Activated CD8-positive, alpha-beta memory T cell treated with anti-CD3 and anti-CD28 coated beads, Interleukin-2, amount 10 ng/mL, durations not matched to agents 7 days and 5 days (primary cell): ENCODE data around the gene CYP46A1. TPM values are rescaled to one million over a fixed set of nuclear protein-coding genes. Genes with fewer than 3 reads are reported as not detected.

ENCODE experiments used
- ATAC-seq: fragments of 150-1000 bp; cut with Tn5 transposase; one replicate; pipeline ENCODE4 v1.10.0; 2021; ENCODE audit warnings: moderate library complexity
- CTCF ChIA-PET: fragments of 350-600 bp; sonication (Branson Sonifier 250); formaldehyde crosslinking; loops from one replicate; lab custom pipeline; 2021; ENCODE audit warnings: antibody characterized with exemption; lab: Charles Lee
- DNase-seq: peaks from one replicate; pipeline ENCODE4 v3.0.0-alpha.2; 2020
- H3K27ac Mint-ChIP-seq: one replicate; pipeline ENCODE4 v1.8.0; 2021; ENCODE audit warnings: mild to moderate bottlenecking, mixed read lengths
- H3K27me3 Mint-ChIP-seq: one replicate; pipeline ENCODE4 v1.8.0; 2021; ENCODE audit warnings: mixed read lengths
- H3K36me3 Mint-ChIP-seq: one replicate; pipeline ENCODE4 v1.8.0; 2021; ENCODE audit warnings: mild to moderate bottlenecking, mixed read lengths
- H3K4me1 Mint-ChIP-seq: one replicate; pipeline ENCODE4 v1.8.0; 2021; ENCODE audit warnings: mixed read lengths
- H3K4me3 Mint-ChIP-seq: one replicate; pipeline ENCODE4 v1.8.0; 2021; ENCODE audit warnings: mild to moderate bottlenecking, moderate library complexity, mixed read lengths
- H3K9me3 Mint-ChIP-seq: one replicate; pipeline ENCODE4 v1.8.0; 2022; ENCODE audit warnings: low read depth, mixed read lengths
- total RNA-seq, 2 experiments: library from RNA; stranded (reverse); gene quantifications; one replicate each; pipeline ENCODE4 v1.2.3, GENCODE V29; 2021

The CYP46A1 gene
- total RNA-seq, 2 experiments from 2014 or later: 0.15 TPM; not detected in 1

- CTCF ChIA-PET: no interaction called here
- ATAC-seq: no peak
- Mint-ChIP-seq H3K27ac (no peak overlapping the region), H3K27me3 (peaks cover 22% of the 10 kb centered on the region), H3K36me3 (no peaks in the 10 kb centered on the region), H3K9me3 (no peaks in the 10 kb centered on the region), H3K4me1 (no peaks in the 10 kb centered on the region), H3K4me3 (no peak overlapping the region)
- DNase-seq: no peak
Measured at GRCh38 chr14:99737956-99738667, 54.0 kb downstream of the CYP46A1 start.

GRCh38 chr14:99740411-99740810, 56.3 kb downstream of the CYP46A1 start:
- CTCF ChIA-PET: interaction anchor here (1.8 kb wide), 1 partner anchor 10 kb away, joined by 8 read pairs; no protein-coding TSS in a partner anchor
- peaks cover 31% of the 10 kb centered on the region for H3K27me3 Mint-ChIP-seq
- H3K9me3 Mint-ChIP-seq: no peaks in the 10 kb centered on the region
- no peaks in the 10 kb centered on the region for H3K36me3 Mint-ChIP-seq
- H3K4me3 Mint-ChIP-seq: no peak overlapping the region
- no peaks in the 10 kb centered on the region for H3K4me1 Mint-ChIP-seq
- no peak for DNase-seq
- no peak for ATAC-seq
- no peak overlapping the region for H3K27ac Mint-ChIP-seq

GRCh38 chr14:99741227-99741976, 57.3 kb downstream of the CYP46A1 start:
- Mint-ChIP-seq H3K4me1 (no peaks in the 10 kb centered on the region), H3K4me3 (no peak overlapping the region), H3K27ac (no peak overlapping the region), H3K27me3 (peaks cover 32% of the 10 kb centered on the region), H3K36me3 (no peaks in the 10 kb centered on the region), H3K9me3 (no peaks in the 10 kb centered on the region)
- ATAC-seq (no peak), DNase-seq (no peak)
- CTCF ChIA-PET: no interaction called here

GRCh38 chr14:99742074-99742473, 58.0 kb downstream of the CYP46A1 start:
- Mint-ChIP-seq H3K36me3 (no peaks in the 10 kb centered on the region), H3K4me3 (no peak overlapping the region), H3K9me3 (no peaks in the 10 kb centered on the region), H3K27ac (no peak overlapping the region), H3K27me3 (peaks cover 27% of the 10 kb centered on the region), H3K4me1 (no peaks in the 10 kb centered on the region)
- CTCF ChIA-PET: no interaction called here
- DNase-seq: no peak
- ATAC-seq: no peak

- H3K4me3 Mint-ChIP-seq: no peak overlapping the region
- ATAC-seq (no peak), DNase-seq (no peak)
- no peaks in the 10 kb centered on the region for H3K9me3 Mint-ChIP-seq
- CTCF ChIA-PET: no interaction called here
- peaks cover 24% of the 10 kb centered on the region for H3K27me3 Mint-ChIP-seq
- H3K4me1 Mint-ChIP-seq: no peaks in the 10 kb centered on the region
- no peak overlapping the region for H3K27ac Mint-ChIP-seq
- no peaks in the 10 kb centered on the region for H3K36me3 Mint-ChIP-seq
Measured at GRCh38 chr14:99742509-99743487, 58.7 kb downstream of the CYP46A1 start.

GRCh38 chr14:99744199-99744872, 60.2 kb downstream of the CYP46A1 start:
- Mint-ChIP-seq H3K4me1 (no peaks in the 10 kb centered on the region), H3K4me3 (no peak overlapping the region), H3K36me3 (no peaks in the 10 kb centered on the region), H3K27ac (no peak overlapping the region), H3K9me3 (no peaks in the 10 kb centered on the region), H3K27me3 (peaks cover 24% of the 10 kb centered on the region)
- CTCF ChIA-PET: no interaction called here
- no peak for DNase-seq
- ATAC-seq: no peak

GRCh38 chr14:99744873-99745224, 60.8 kb downstream of the CYP46A1 start:
- Mint-ChIP-seq H3K4me3 (no peak overlapping the region), H3K36me3 (no peaks in the 10 kb centered on the region), H3K27ac (no peak overlapping the region), H3K4me1 (no peaks in the 10 kb centered on the region), H3K27me3 (peaks cover 22% of the 10 kb centered on the region), H3K9me3 (no peaks in the 10 kb centered on the region)
- CTCF ChIA-PET: interaction anchor here (1.6 kb wide), 1 partner anchor 202 kb away, joined by 3 read pairs; no protein-coding TSS in a partner anchor
- DNase-seq: no peak
- ATAC-seq: no peak

GRCh38 chr14:99745307-99745951, 61.3 kb downstream of the CYP46A1 start:
- no peaks in the 10 kb centered on the region for H3K4me1 Mint-ChIP-seq
- H3K27me3 Mint-ChIP-seq: peaks cover 22% of the 10 kb centered on the region
- no peaks in the 10 kb centered on the region for H3K9me3 Mint-ChIP-seq
- CTCF ChIA-PET: interaction anchor here (1.6 kb wide), 1 partner anchor 202 kb away, joined by 3 read pairs; no protein-coding TSS in a partner anchor
- H3K4me3 Mint-ChIP-seq: no peak overlapping the region
- H3K36me3 Mint-ChIP-seq: no peaks in the 10 kb centered on the region
- ATAC-seq (no peak), DNase-seq (no peak)
- H3K27ac Mint-ChIP-seq: no peak overlapping the region

GRCh38 chr14:99747167-99747566, 63.1 kb downstream of the CYP46A1 start:
- no peak for DNase-seq
- no peak for ATAC-seq
- Mint-ChIP-seq H3K4me3 (no peak overlapping the region), H3K4me1 (peaks cover 3% of the 10 kb centered on the region), H3K27ac (no peak overlapping the region), H3K27me3 (peaks cover 29% of the 10 kb centered on the region), H3K36me3 (no peaks in the 10 kb centered on the region), H3K9me3 (no peaks in the 10 kb centered on the region)
- CTCF ChIA-PET: interaction anchor here (0.8 kb wide), 1 partner anchor 76 kb away, joined by 4 read pairs; no protein-coding TSS in a partner anchor

GRCh38 chr14:99747582-99748330, 63.7 kb downstream of the CYP46A1 start:
- Mint-ChIP-seq H3K4me3 (no peak overlapping the region), H3K4me1 (peaks cover 8% of the 10 kb centered on the region), H3K27ac (no peak overlapping the region), H3K36me3 (no peaks in the 10 kb centered on the region), H3K9me3 (no peaks in the 10 kb centered on the region), H3K27me3 (peaks cover 33% of the 10 kb centered on the region)
- CTCF ChIA-PET: no interaction called here
- DNase-seq (no peak), ATAC-seq (no peak)

- Mint-ChIP-seq H3K9me3 (no peaks in the 10 kb centered on the region), H3K4me3 (no peak overlapping the region), H3K36me3 (no peaks in the 10 kb centered on the region), H3K27ac (no peak overlapping the region), H3K4me1 (peaks cover 14% of the 10 kb centered on the region), H3K27me3 (peaks cover 38% of the 10 kb centered on the region)
- ATAC-seq (no peak), DNase-seq (no peak)
- CTCF ChIA-PET: no interaction called here
Measured at GRCh38 chr14:99748529-99748928, 64.4 kb downstream of the CYP46A1 start.

GRCh38 chr14:99749142-99749541, 65.0 kb downstream of the CYP46A1 start:
- DNase-seq (no peak), ATAC-seq (no peak)
- CTCF ChIA-PET: interaction anchor here (1.5 kb wide), 1 partner anchor 19 kb away, joined by 7 read pairs; no protein-coding TSS in a partner anchor
- no peak overlapping the region for H3K27ac Mint-ChIP-seq
- peaks cover 16% of the 10 kb centered on the region for H3K4me1 Mint-ChIP-seq
- no peak overlapping the region for H3K4me3 Mint-ChIP-seq
- peaks cover 38% of the 10 kb centered on the region for H3K27me3 Mint-ChIP-seq
- H3K9me3 Mint-ChIP-seq: no peaks in the 10 kb centered on the region
- H3K36me3 Mint-ChIP-seq: no peaks in the 10 kb centered on the region
